ENCODE results near the gene COL6A3.

COL6A3 gene

GRCh38 chr2:237322564-237322963 lies 91.4 kb downstream of the COL6A3 start:
- in situ Hi-C loops (cut with HindIII; ENCODE audit: low sequenced_read_pairs) = no loop called here

- in situ Hi-C loops (cut with HindIII; ENCODE audit: low sequenced_read_pairs) = no loop called here
Observed at GRCh38 chr2:237321746-237322145, 92.2 kb downstream of the COL6A3 start.

GRCh38 chr2:237320801-237321560 lies 93.0 kb downstream of the COL6A3 start:
- in situ Hi-C loops (cut with HindIII; ENCODE audit: low sequenced_read_pairs) = no loop called here

GRCh38 chr2:237319887-237320286 lies 94.1 kb downstream of the COL6A3 start:
- in situ Hi-C loops (cut with HindIII; ENCODE audit: low sequenced_read_pairs) = no loop called here

- in situ Hi-C loops (cut with HindIII; ENCODE audit: low sequenced_read_pairs) = no loop called here
Observed at GRCh38 chr2:237319086-237319820, 94.7 kb downstream of the COL6A3 start.

GRCh38 chr2:237316339-237316738 lies 97.6 kb downstream of the COL6A3 start:
- in situ Hi-C loops (cut with HindIII; ENCODE audit: low sequenced_read_pairs) = no loop called here

GRCh38 chr2:237315829-237316225 lies 98.1 kb downstream of the COL6A3 start:
- in situ Hi-C loops (cut with HindIII; ENCODE audit: low sequenced_read_pairs) = no loop called here

- in situ Hi-C loops (cut with HindIII; ENCODE audit: low sequenced_read_pairs) = no loop called here
Observed at GRCh38 chr2:237315170-237315828, 98.7 kb downstream of the COL6A3 start.

- in situ Hi-C loops (cut with HindIII; ENCODE audit: low sequenced_read_pairs) = no loop called here
Observed at GRCh38 chr2:237314681-237315080, 99.3 kb downstream of the COL6A3 start.

GRCh38 chr2:237314198-237314597 lies 99.8 kb downstream of the COL6A3 start:
- in situ Hi-C loops (cut with HindIII; ENCODE audit: low sequenced_read_pairs) = no loop called here

- in situ Hi-C loops (cut with HindIII; ENCODE audit: low sequenced_read_pairs) = no loop called here
Observed at GRCh38 chr2:237312021-237312755, 101.8 kb downstream of the COL6A3 start.

GRCh38 chr2:237310515-237311114 lies 103.3 kb downstream of the COL6A3 start:
- in situ Hi-C loops (cut with HindIII; ENCODE audit: low sequenced_read_pairs) = no loop called here

GRCh38 chr2:237309416-237309815 lies 104.5 kb downstream of the COL6A3 start:
- in situ Hi-C loops (cut with HindIII; ENCODE audit: low sequenced_read_pairs) = no loop called here

GRCh38 chr2:237309011-237309410 lies 105.0 kb downstream of the COL6A3 start:
- in situ Hi-C loops (cut with HindIII; ENCODE audit: low sequenced_read_pairs) = no loop called here

GRCh38 chr2:237307474-237307873 lies 106.5 kb downstream of the COL6A3 start:
- in situ Hi-C loops (cut with HindIII; ENCODE audit: low sequenced_read_pairs) = no loop called here

- in situ Hi-C loops (cut with HindIII; ENCODE audit: low sequenced_read_pairs) = no loop called here
Observed at GRCh38 chr2:237306787-237307170, 107.2 kb downstream of the COL6A3 start.

GRCh38 chr2:237306083-237306786 lies 107.7 kb downstream of the COL6A3 start:
- in situ Hi-C loops (cut with HindIII; ENCODE audit: low sequenced_read_pairs) = no loop called here

GRCh38 chr2:237305579-237305978 lies 108.4 kb downstream of the COL6A3 start:
- in situ Hi-C loops (cut with HindIII; ENCODE audit: low sequenced_read_pairs) = no loop called here

GRCh38 chr2:237304763-237305514 lies 109.0 kb downstream of the COL6A3 start:
- in situ Hi-C loops (cut with HindIII; ENCODE audit: low sequenced_read_pairs) = no loop called here
